OCI-LY1 (cell line): ENCODE results near the gene ST7.

Experiments used
- H2AFZ ChIP-seq: fragments of 200-600 bp; sonication (generic), shearing (Covaris generic); 2 replicates; pipeline ENCODE4 v1.6.0; 2014; ENCODE audit warnings: antibody characterized with exemption, mild to moderate bottlenecking, low read length
- H3F3A ChIP-seq: fragments of 200-600 bp; sonication (generic), shearing (Covaris generic); 2 replicates; pipeline ENCODE4 v1.6.0; 2014; ENCODE audit warnings: mild to moderate bottlenecking, antibody characterized with exemption, low read length, moderate library complexity; ENCODE audit not compliant: insufficient read depth
- H3K27ac ChIP-seq: fragments of 200-600 bp; sonication (generic); 2 replicates; pipeline ENCODE4 v1.5.1; 2014; ENCODE audit warnings: low read length, mixed run types, mild to moderate bottlenecking, low read depth; ENCODE audit not compliant: poor library complexity, severe bottlenecking
- H3K27me3 ChIP-seq: fragments of 200-600 bp; sonication (generic); 2 replicates; pipeline ENCODE4 v1.6.0; 2014; ENCODE audit warnings: antibody characterized with exemption, mild to moderate bottlenecking, low read length, moderate library complexity; ENCODE audit not compliant: insufficient read depth
- H3K36me3 ChIP-seq: fragments of 200-600 bp; sonication (generic); 2 replicates; pipeline ENCODE4 v1.6.1; 2014; ENCODE audit warnings: mild to moderate bottlenecking, antibody characterized with exemption, low read length, moderate library complexity, mixed read lengths; ENCODE audit not compliant: insufficient read depth
- H3K4me1 ChIP-seq: fragments of 200-600 bp; sonication (generic); 2 replicates; pipeline ENCODE4 v1.5.1; 2014; ENCODE audit warnings: mild to moderate bottlenecking, low read length, moderate library complexity; ENCODE audit not compliant: insufficient read depth, severe bottlenecking
- H3K4me2 ChIP-seq: fragments of 200-600 bp; sonication (generic), shearing (Covaris generic); 2 replicates; pipeline ENCODE4 v1.6.1; 2014; ENCODE audit warnings: low read length
- H3K4me3 ChIP-seq: fragments of 200-600 bp; sonication (generic); 2 replicates; pipeline ENCODE4 v1.5.1; 2014; ENCODE audit warnings: low read length, low read depth, mild to moderate bottlenecking, mixed read lengths; ENCODE audit not compliant: poor library complexity, severe bottlenecking
- H3K79me2 ChIP-seq: fragments of 200-600 bp; shearing (Covaris generic); 2 replicates; pipeline ENCODE4 v1.6.1; 2016; ENCODE audit warnings: mixed run types, low read length, mixed read lengths; ENCODE audit not compliant: insufficient read depth
- H3K9ac ChIP-seq: fragments of 200-600 bp; sonication (generic), shearing (Covaris generic); 2 replicates; pipeline ENCODE4 v1.6.1; 2014; ENCODE audit warnings: mild to moderate bottlenecking, low read length, mixed read lengths
- H3K9me2 ChIP-seq: fragments of 200-600 bp; sonication (generic), shearing (Covaris generic); 2 replicates; pipeline ENCODE4 v1.6.1; 2014; ENCODE audit warnings: low read depth, mild to moderate bottlenecking, low read length, mixed read lengths
- H3K9me3 ChIP-seq: fragments of 200-600 bp; shearing (Covaris generic); 2 replicates; pipeline ENCODE4 v1.6.1; 2014; ENCODE audit warnings: low read length, mixed read lengths
- H4K20me1 ChIP-seq: fragments of 200-600 bp; sonication (generic), shearing (Covaris generic); 2 replicates; pipeline ENCODE4 v1.6.0; 2016; ENCODE audit warnings: mild to moderate bottlenecking, low read length; ENCODE audit not compliant: insufficient read depth
- EZH2 ChIP-seq: fragments of 200-600 bp; sonication (generic), shearing (Covaris generic); IDR thresholded peaks from 2 replicates; pipeline ENCODE4 v1.8.0; 2017; ENCODE audit warnings: borderline replicate concordance, mixed run types, mild to moderate bottlenecking, antibody characterized with exemption, low read length, moderate library complexity, mixed read lengths
- TF ChIP-seq, protein P1 (sequence below): fragments of 200-600 bp; sonication (generic), shearing (Covaris generic); IDR thresholded peaks from 2 replicates; pipeline ENCODE4 v1.5.1; 2017; ENCODE audit warnings: mild to moderate bottlenecking, antibody characterized with exemption, low read length, moderate library complexity, mixed read lengths

ST7 gene

DNA sequence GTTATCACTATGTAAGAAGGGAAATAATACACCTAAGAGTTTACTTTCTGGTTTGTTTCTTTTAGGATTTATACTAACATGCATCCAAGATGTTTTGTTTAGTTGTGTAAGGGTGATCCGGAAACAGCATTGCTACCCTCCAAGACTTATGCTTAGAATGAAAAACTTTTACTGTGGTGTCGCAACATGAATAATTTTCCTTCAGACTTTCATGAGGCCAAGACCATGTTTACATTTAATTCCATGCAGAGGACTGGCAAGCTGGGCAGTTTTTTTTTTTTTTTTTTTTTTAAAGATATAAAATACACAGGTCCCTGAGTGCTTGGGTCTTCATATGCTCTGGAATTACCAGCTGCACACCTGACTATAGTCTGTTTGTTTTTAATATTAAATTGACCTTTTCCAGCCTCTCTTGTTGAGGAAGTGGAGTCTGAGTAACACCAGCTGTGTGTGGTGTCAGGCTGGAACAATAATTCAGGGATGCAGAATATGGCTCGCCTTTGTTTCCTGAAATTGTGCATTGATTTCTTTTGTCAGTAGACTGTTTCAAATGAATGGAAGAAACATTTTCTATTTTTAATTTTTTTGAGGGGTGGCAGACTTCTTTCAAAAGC is 81.7 kb downstream of the ST7 start:
- Histone ChIP-seq H3F3A (0 out of 2 replicates have a peak, but pooled peaks cover under 1% of the 10 kb centered on the region), H3K9me2 (no peaks in the 10 kb centered on the region), H3K4me1 (no peaks in the 10 kb centered on the region), H3K79me2 (no peaks in the 10 kb centered on the region), H3K27ac (no peak overlapping the region), H3K9ac (no peak overlapping the region), H3K36me3 (no peaks in the 10 kb centered on the region), H3K9me3 (no peaks in the 10 kb centered on the region), H3K27me3 (no peaks in the 10 kb centered on the region), H3K4me3 (no peak overlapping the region), H2AFZ (no peak overlapping the region), H3K4me2 (no peak overlapping the region), H4K20me1 (peaks cover 3% of the 10 kb centered on the region)
- TF ChIP-seq, protein P1, sequence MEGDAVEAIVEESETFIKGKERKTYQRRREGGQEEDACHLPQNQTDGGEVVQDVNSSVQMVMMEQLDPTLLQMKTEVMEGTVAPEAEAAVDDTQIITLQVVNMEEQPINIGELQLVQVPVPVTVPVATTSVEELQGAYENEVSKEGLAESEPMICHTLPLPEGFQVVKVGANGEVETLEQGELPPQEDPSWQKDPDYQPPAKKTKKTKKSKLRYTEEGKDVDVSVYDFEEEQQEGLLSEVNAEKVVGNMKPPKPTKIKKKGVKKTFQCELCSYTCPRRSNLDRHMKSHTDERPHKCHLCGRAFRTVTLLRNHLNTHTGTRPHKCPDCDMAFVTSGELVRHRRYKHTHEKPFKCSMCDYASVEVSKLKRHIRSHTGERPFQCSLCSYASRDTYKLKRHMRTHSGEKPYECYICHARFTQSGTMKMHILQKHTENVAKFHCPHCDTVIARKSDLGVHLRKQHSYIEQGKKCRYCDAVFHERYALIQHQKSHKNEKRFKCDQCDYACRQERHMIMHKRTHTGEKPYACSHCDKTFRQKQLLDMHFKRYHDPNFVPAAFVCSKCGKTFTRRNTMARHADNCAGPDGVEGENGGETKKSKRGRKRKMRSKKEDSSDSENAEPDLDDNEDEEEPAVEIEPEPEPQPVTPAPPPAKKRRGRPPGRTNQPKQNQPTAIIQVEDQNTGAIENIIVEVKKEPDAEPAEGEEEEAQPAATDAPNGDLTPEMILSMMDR, result no peak
- no peak for TF ChIP-seq EZH2

DNA sequence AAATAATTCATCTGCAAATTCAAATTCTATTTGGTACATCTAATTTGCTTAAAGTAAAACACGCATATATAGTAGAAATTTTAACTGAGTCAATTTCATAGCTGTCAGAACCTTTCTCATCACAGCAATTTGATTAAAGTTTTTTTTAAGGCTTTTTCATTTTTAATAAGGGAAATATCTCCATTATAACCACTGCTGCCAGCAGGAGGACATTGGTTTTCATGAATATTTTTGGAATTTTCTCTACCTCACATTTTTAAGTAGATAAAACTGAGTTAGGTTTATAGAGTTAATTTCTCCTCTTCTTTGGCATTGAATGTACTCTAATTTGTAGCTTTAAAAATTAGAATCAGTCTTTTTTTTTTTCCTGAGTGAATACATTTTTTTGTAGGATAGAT is 82.2 kb downstream of the ST7 start:
- Histone ChIP-seq H4K20me1 (peaks cover 3% of the 10 kb centered on the region), H3K27ac (no peak overlapping the region)

DNA sequence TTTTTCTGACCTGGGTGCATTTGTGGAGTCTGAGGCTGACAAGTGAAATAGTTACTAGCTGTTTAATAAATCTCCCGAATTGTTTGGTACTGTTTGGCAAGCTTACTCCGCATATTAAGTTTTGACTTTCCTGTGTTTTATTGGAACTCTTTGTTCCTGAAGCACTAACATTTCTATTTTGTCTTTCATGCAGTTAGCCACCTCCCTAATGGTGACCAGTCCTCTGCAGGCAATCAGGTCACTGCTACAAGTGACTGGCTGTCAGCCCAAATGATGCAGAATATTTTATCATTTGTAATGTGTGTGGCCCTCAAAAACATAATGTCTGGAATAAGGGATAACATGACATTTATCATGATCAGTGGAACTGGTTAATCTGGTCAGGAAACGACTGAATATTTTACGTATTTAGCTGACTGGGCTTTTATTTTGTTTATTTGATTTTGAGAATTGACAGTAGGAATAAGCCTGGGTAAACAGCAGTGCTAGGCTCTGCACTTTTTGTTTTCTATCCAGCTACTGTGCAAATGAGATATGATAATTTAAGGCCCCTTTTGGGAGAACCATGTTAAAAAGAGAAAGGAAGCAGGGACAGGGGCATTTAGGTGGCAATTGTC is 82.9 kb downstream of the ST7 start:
- no peak overlapping the region for H3K9ac ChIP-seq
- no peak overlapping the region for H3K27ac ChIP-seq
- no peak overlapping the region for H2AFZ ChIP-seq
- TF ChIP-seq, protein P1, result no peak
- TF ChIP-seq EZH2, result no peak
- no peaks in the 10 kb centered on the region for H3K36me3 ChIP-seq
- H3K27me3 ChIP-seq, result no peaks in the 10 kb centered on the region
- H3K9me2 ChIP-seq, result no peaks in the 10 kb centered on the region
- no peak overlapping the region for H3K4me3 ChIP-seq
- H4K20me1 ChIP-seq, result peaks cover 3% of the 10 kb centered on the region
- H3K9me3 ChIP-seq, result no peaks in the 10 kb centered on the region
- H3K4me1 ChIP-seq, result no peaks in the 10 kb centered on the region
- no peak overlapping the region for H3K4me2 ChIP-seq
- no peaks in the 10 kb centered on the region for H3F3A ChIP-seq
- H3K79me2 ChIP-seq, result no peaks in the 10 kb centered on the region

More for the DNA sequence above, 82.2 kb downstream of the ST7 start:
- H3K79me2 ChIP-seq, result no peaks in the 10 kb centered on the region
- no peaks in the 10 kb centered on the region for H3K27me3 ChIP-seq
- no peaks in the 10 kb centered on the region for H3K9me2 ChIP-seq
- no peaks in the 10 kb centered on the region for H3F3A ChIP-seq
- no peaks in the 10 kb centered on the region for H3K36me3 ChIP-seq
- no peaks in the 10 kb centered on the region for H3K9me3 ChIP-seq
- no peak overlapping the region for H3K9ac ChIP-seq
- no peak overlapping the region for H3K4me3 ChIP-seq
- H3K4me2 ChIP-seq, result no peak overlapping the region
- TF ChIP-seq EZH2, result no peak
- TF ChIP-seq, protein P1, result no peak
- H2AFZ ChIP-seq, result no peak overlapping the region
- H3K4me1 ChIP-seq, result no peaks in the 10 kb centered on the region
